NOMO-1 (cell line): ENCODE data around the gene WDR18.
A peak's percentile ranks its signal among the peaks of the same experiment; 100 is the strongest.

ENCODE experiments used
- DNase-seq, 2 experiments: peaks; one replicate each; lab custom pipeline; 2025; ENCODE audit not compliant: unreplicated experiment in 2 of 2; lab: John Stamatoyannopoulos, UW

Gene WDR18

GRCh38 chr19:991174-991931, 7.2 kb downstream of the WDR18 start:
- no peak for DNase-seq

GRCh38 chr19:991932-992669, 8.0 kb downstream of the WDR18 start:
- DNase-seq = no peak

- no peak for DNase-seq
Observed at GRCh38 chr19:992670-993055, 8.5 kb downstream of the WDR18 start.

GRCh38 chr19:993361-993830, 9.3 kb downstream of the WDR18 start:
- DNase-seq = no peak

GRCh38 chr19:993831-994393, 9.8 kb downstream of the WDR18 start:
- DNase-seq = no peak

- DNase-seq = no peak
Observed at GRCh38 chr19:994516-994915, 10.4 kb downstream of the WDR18 start.

- no peak for DNase-seq
Observed at GRCh38 chr19:995051-995827, 11.1 kb downstream of the WDR18 start.

GRCh38 chr19:996051-996838, 12.1 kb downstream of the WDR18 start:
- DNase-seq = no peak

- DNase-seq = no peak
Observed at GRCh38 chr19:998064-998463, 13.9 kb downstream of the WDR18 start.

GRCh38 chr19:999379-999719, 15.2 kb downstream of the WDR18 start:
- no peak for DNase-seq

- peak; percentile 46 to 73 for DNase-seq
Observed at GRCh38 chr19:1000095-1000494, 15.9 kb downstream of the WDR18 start, which contains the start of gene GRIN3B. Gene GRIN3B, plus strand, starts transcription at chr19:1000419. Its CDS starts 19 bp downstream, at chr19:1000438.

- DNase-seq = no peak
Observed at GRCh38 chr19:1000591-1001537, 16.7 kb downstream of the WDR18 start.

GRCh38 chr19:1001538-1002166, 17.5 kb downstream of the WDR18 start:
- peak; percentile 16 to 46 for DNase-seq

GRCh38 chr19:1002600-1002999, 18.5 kb downstream of the WDR18 start:
- DNase-seq = no peak

GRCh38 chr19:1003283-1003682, 19.1 kb downstream of the WDR18 start:
- no peak for DNase-seq

- DNase-seq = no peak
Observed at GRCh38 chr19:1004204-1004802, 20.2 kb downstream of the WDR18 start.

GRCh38 chr19:1004803-1005664, 20.9 kb downstream of the WDR18 start:
- no peak for DNase-seq
